WERI-Rb-1 (cell line): Measurements from ENCODE around the gene PNPLA8.

Experiments
- DNase-seq: peaks from one replicate; pipeline ENCODE4 v3.0.0-alpha.2; 2020
- H3K27ac ChIP-seq: fragments of 250-450 bp; sonication (Bioruptor Pico); 2 replicates; pipeline ENCODE4 v1.5.1; 2020; ENCODE audit warnings: mild to moderate bottlenecking, moderate library complexity
- H3K27me3 ChIP-seq: fragments of 250-450 bp; sonication (Bioruptor Pico); 2 replicates; pipeline ENCODE4 v1.5.1; 2021; ENCODE audit warnings: mild to moderate bottlenecking, low read depth, moderate library complexity; ENCODE audit not compliant: insufficient read depth, severe bottlenecking
- H3K36me3 ChIP-seq: fragments of 250-450 bp; sonication (Bioruptor Pico); 2 replicates; pipeline ENCODE4 v1.5.1; 2020; ENCODE audit warnings: mild to moderate bottlenecking, moderate library complexity
- H3K4me3 ChIP-seq: 2 replicates; pipeline ENCODE4 v1.5.1; 2011; ENCODE audit warnings: low read depth, mild to moderate bottlenecking, control low read depth, low read length
- H3K9me3 ChIP-seq: fragments of 250-450 bp; sonication (Bioruptor Pico); 2 replicates; pipeline ENCODE4 v1.5.1; 2021; ENCODE audit warnings: mild to moderate bottlenecking, moderate library complexity; ENCODE audit not compliant: severe bottlenecking
- TF ChIP-seq, protein P1 (sequence below): IDR thresholded peaks from 2 replicates; pipeline ENCODE4 v1.5.1; 2011; ENCODE audit warnings: low read depth, mild to moderate bottlenecking, control low read depth, inconsistent platforms, low read length

The PNPLA8 gene

GRCh38 chr7:108503112-108504026 is 22.6 kb downstream of the PNPLA8 start:
- Histone ChIP-seq H3K4me3 (no peak overlapping the region), H3K27ac (peak overlapping the region; percentile 50), H3K9me3 (no peaks in the 10 kb centered on the region), H3K27me3 (no peaks in the 10 kb centered on the region), H3K36me3 (peaks cover 14% of the 10 kb centered on the region)
- no peak for DNase-seq
- TF ChIP-seq, protein P1, sequence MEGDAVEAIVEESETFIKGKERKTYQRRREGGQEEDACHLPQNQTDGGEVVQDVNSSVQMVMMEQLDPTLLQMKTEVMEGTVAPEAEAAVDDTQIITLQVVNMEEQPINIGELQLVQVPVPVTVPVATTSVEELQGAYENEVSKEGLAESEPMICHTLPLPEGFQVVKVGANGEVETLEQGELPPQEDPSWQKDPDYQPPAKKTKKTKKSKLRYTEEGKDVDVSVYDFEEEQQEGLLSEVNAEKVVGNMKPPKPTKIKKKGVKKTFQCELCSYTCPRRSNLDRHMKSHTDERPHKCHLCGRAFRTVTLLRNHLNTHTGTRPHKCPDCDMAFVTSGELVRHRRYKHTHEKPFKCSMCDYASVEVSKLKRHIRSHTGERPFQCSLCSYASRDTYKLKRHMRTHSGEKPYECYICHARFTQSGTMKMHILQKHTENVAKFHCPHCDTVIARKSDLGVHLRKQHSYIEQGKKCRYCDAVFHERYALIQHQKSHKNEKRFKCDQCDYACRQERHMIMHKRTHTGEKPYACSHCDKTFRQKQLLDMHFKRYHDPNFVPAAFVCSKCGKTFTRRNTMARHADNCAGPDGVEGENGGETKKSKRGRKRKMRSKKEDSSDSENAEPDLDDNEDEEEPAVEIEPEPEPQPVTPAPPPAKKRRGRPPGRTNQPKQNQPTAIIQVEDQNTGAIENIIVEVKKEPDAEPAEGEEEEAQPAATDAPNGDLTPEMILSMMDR, result no peak

- TF ChIP-seq, protein P1, result no peak
- no peak overlapping the region for H3K27ac ChIP-seq
- H3K4me3 ChIP-seq, result no peak overlapping the region
- H3K27me3 ChIP-seq, result no peaks in the 10 kb centered on the region
- peaks cover 15% of the 10 kb centered on the region for H3K36me3 ChIP-seq
- H3K9me3 ChIP-seq, result no peaks in the 10 kb centered on the region
- DNase-seq, result no peak
Observed at GRCh38 chr7:108499566-108499965, 26.4 kb downstream of the PNPLA8 start.

DNA sequence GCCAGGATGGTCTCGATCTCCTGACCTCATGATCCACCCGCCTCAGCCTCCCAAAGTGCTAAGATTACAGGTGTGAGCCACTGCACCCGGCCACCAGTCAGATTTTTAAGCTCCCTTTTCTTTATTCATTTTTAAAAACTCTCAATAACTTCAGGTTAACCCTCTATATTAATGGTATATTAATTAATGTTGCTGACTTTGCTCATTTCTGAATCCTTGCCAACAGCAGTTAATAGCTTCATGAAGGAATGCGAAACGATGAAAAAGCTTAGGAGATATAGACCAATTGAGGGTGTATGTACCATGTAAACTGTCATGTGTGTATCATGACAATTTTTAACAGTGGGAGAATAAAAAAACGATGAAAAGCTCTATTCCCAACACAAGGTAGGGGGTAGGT is 27.5 kb downstream of the PNPLA8 start:
- no peak overlapping the region for H3K4me3 ChIP-seq
- TF ChIP-seq, protein P1, result no peak
- H3K27ac ChIP-seq, result no peak overlapping the region
- DNase-seq, result no peak
- H3K27me3 ChIP-seq, result no peaks in the 10 kb centered on the region
- no peaks in the 10 kb centered on the region for H3K9me3 ChIP-seq
- peaks cover 20% of the 10 kb centered on the region for H3K36me3 ChIP-seq

GRCh38 chr7:108497082-108497725 is 28.7 kb downstream of the PNPLA8 start:
- Histone ChIP-seq H3K9me3 (no peaks in the 10 kb centered on the region), H3K36me3 (peaks cover 20% of the 10 kb centered on the region), H3K4me3 (no peak overlapping the region), H3K27ac (no peak overlapping the region), H3K27me3 (no peaks in the 10 kb centered on the region)
- TF ChIP-seq, protein P1, result peak; percentile 42
- peak; percentile 45 for DNase-seq

DNA sequence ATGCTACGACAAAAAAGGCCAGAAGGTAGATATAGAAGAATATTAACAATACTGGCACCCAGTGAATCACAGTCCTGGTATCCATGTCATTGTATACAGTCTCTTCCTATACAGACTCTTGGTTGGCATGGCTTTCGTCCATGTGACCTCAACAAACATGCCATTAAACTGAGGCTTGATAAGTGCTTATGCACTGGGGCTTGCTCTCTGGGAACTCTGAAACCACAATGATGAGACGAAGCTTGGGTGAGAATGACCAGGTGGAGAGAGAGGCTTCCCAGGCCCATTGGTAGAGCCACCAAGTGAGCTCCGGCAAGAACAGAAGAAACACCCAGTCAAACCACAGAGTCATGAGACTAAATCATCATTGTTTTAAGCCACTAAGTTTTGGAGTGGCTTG is 33.2 kb downstream of the PNPLA8 start:
- no peaks in the 10 kb centered on the region for H3K27me3 ChIP-seq
- H3K36me3 ChIP-seq, result peaks cover 14% of the 10 kb centered on the region
- no peak overlapping the region for H3K4me3 ChIP-seq
- H3K27ac ChIP-seq, result no peak overlapping the region
- no peaks in the 10 kb centered on the region for H3K9me3 ChIP-seq
- TF ChIP-seq, protein P1, result no peak
- no peak for DNase-seq
